Lower lobe of right lung (tissue), 2 donors: ENCODE measurements around the gene COMMD2. TPM values are rescaled to one million over a fixed set of nuclear protein-coding genes. Genes with fewer than 3 reads are reported as not detected.

Experiments
- ATAC-seq, 2 donors: fragments of 200-7000 bp; cut with Tn5 transposase; one replicate each; pipeline ENCODE4 v1.9.1; 2020 to 2022; ENCODE audit warnings: mild to moderate bottlenecking in 2 of 2, moderate library complexity in 2 of 2
- DNase-seq: peaks from one replicate; pipeline ENCODE4 v3.0.0-alpha.2; 2020
- H3K27ac ChIP-seq: fragments of 200-600 bp; one replicate; pipeline ENCODE4 v1.8.0; 2022
- H3K27me3 ChIP-seq: fragments of 200-600 bp; one replicate; pipeline ENCODE4 v1.8.0; 2022; ENCODE audit warnings: low read depth
- H3K36me3 ChIP-seq: fragments of 200-600 bp; one replicate; pipeline ENCODE4 v1.8.0; 2022; ENCODE audit warnings: mild to moderate bottlenecking
- H3K4me1 ChIP-seq: fragments of 200-600 bp; one replicate; pipeline ENCODE4 v1.8.0; 2022
- H3K4me3 ChIP-seq: fragments of 200-600 bp; one replicate; pipeline ENCODE4 v1.8.0; 2022; ENCODE audit warnings: mild to moderate bottlenecking
- H3K9me3 ChIP-seq: fragments of 200-600 bp; one replicate; pipeline ENCODE4 v1.8.0; 2022
- CTCF ChIP-seq: fragments of 200-600 bp; IDR thresholded peaks from one replicate; pipeline ENCODE4 v1.8.0; 2022; ENCODE audit warnings: antibody characterized with exemption, mild to moderate bottlenecking
- intact Hi-C: fragments of 100-400 bp; cut with DNase I; formaldehyde crosslinking; loops from one replicate; pipeline ENCODE4 v1.11.0; 2022
- total RNA-seq: library from RNA; stranded (reverse); fragmentation: NEBNext Ultra II Directional; extraction: Animal tissue kit (Norgen Biotek cat#: 25700); gene quantifications from one replicate; pipeline ENCODE4 v1.2.1, GENCODE V29; 2021
- donor health status: DM: no; HTN: yes; CAD: no; lungs with severe emphysema.

COMMD2 gene
- total RNA-seq, 1 donor from 2014 or later = 44.9 TPM

- DNase-seq (no peak), ATAC-seq (peak; percentile 61 to 70)
- intact Hi-C loops = no loop called here
- Histone ChIP-seq H3K9me3 (peaks cover 9% of the 10 kb centered on the region), H3K4me3 (peak overlapping the region; percentile 23), H3K27ac (no peak overlapping the region), H3K36me3 (no peaks in the 10 kb centered on the region), H3K4me1 (peaks cover 7% of the 10 kb centered on the region), H3K27me3 (no peaks in the 10 kb centered on the region)
- TF ChIP-seq CTCF = peak; percentile 71
These were observed 34.8 kb downstream of the COMMD2 start for GRCh38 chr3:149717391-149718056.

- Histone ChIP-seq H3K27me3 (no peaks in the 10 kb centered on the region), H3K27ac (no peak overlapping the region), H3K4me3 (peak overlapping the region; percentile 23), H3K9me3 (peaks cover 9% of the 10 kb centered on the region), H3K36me3 (no peaks in the 10 kb centered on the region), H3K4me1 (peaks cover 7% of the 10 kb centered on the region)
- intact Hi-C loops = no loop called here
- no peak for TF ChIP-seq CTCF
- DNase-seq (no peak), ATAC-seq (no peak)
These were observed 35.3 kb downstream of the COMMD2 start for GRCh38 chr3:149716984-149717383.

- Histone ChIP-seq H3K27ac (no peak overlapping the region), H3K4me3 (no peak overlapping the region), H3K9me3 (no peaks in the 10 kb centered on the region), H3K4me1 (peaks cover 7% of the 10 kb centered on the region), H3K36me3 (no peaks in the 10 kb centered on the region), H3K27me3 (no peaks in the 10 kb centered on the region)
- no peak for DNase-seq
- ATAC-seq = peak in 1 of 2 donors; percentile 32
- no peak for TF ChIP-seq CTCF
- intact Hi-C loops = no loop called here
These were observed 37.0 kb downstream of the COMMD2 start for GRCh38 chr3:149715247-149715646.

- intact Hi-C loops = no loop called here
- no peaks in the 10 kb centered on the region for H3K27me3 ChIP-seq
- no peaks in the 10 kb centered on the region for H3K36me3 ChIP-seq
- TF ChIP-seq CTCF = no peak
- peaks cover 7% of the 10 kb centered on the region for H3K4me1 ChIP-seq
- DNase-seq (no peak), ATAC-seq (peak in 1 of 2 donors; percentile 47)
- no peaks in the 10 kb centered on the region for H3K9me3 ChIP-seq
- no peak overlapping the region for H3K27ac ChIP-seq
- H3K4me3 ChIP-seq = no peak overlapping the region
These were observed 38.3 kb downstream of the COMMD2 start for GRCh38 chr3:149713730-149714654.

GRCh38 chr3:149706905-149707304, 45.4 kb downstream of the COMMD2 start:
- Histone ChIP-seq H3K4me3 (no peak overlapping the region), H3K27me3 (no peaks in the 10 kb centered on the region), H3K36me3 (no peaks in the 10 kb centered on the region), H3K4me1 (no peaks in the 10 kb centered on the region), H3K9me3 (no peaks in the 10 kb centered on the region), H3K27ac (no peak overlapping the region)
- intact Hi-C loops = no loop called here
- DNase-seq (no peak), ATAC-seq (no peak)
- no peak for TF ChIP-seq CTCF
